Neural cell (in vitro differentiated cells): ENCODE measurements around the gene PSMB8. TPM values are rescaled to one million over a fixed set of nuclear protein-coding genes. Genes with fewer than 3 reads are reported as not detected.

Experiments
- H2AFZ ChIP-seq: fragments of 200-600, 300-800 bp; sonication (generic), shearing (Covaris generic); 2 replicates; pipeline ENCODE4 v1.6.0; 2014; ENCODE audit warnings: low read depth, mild to moderate bottlenecking, antibody characterized with exemption, low read length, moderate library complexity
- H3F3A ChIP-seq: fragments of 200-600 bp; shearing (Covaris generic); 2 replicates; pipeline ENCODE4 v1.6.1; 2016; ENCODE audit warnings: mild to moderate bottlenecking, moderate library complexity, mixed read lengths, antibody characterized with exemption, low read length; ENCODE audit not compliant: insufficient read depth, poor library complexity, severe bottlenecking
- H3K27ac ChIP-seq: fragments of 200-600, 300-800 bp; sonication (generic), shearing (Covaris generic); 2 replicates; pipeline ENCODE4 v1.5.1; 2014; ENCODE audit warnings: mild to moderate bottlenecking, low read length, moderate library complexity
- H3K27me3 ChIP-seq: fragments of 300-800, 200-600 bp; sonication (generic), shearing (Covaris generic); 2 replicates; pipeline ENCODE4 v1.6.0; 2014; ENCODE audit warnings: mild to moderate bottlenecking, low read depth, low read length, moderate library complexity; ENCODE audit not compliant: insufficient read depth
- H3K36me3 ChIP-seq: fragments of 300-800, 200-600 bp; sonication (generic), shearing (Covaris generic); 2 replicates; pipeline ENCODE4 v1.5.1; 2014; ENCODE audit warnings: mild to moderate bottlenecking, antibody characterized with exemption, low read length, moderate library complexity; ENCODE audit not compliant: insufficient read depth
- H3K4me2 ChIP-seq: fragments of 300-800, 200-600 bp; sonication (generic), shearing (Covaris generic); 2 replicates; pipeline ENCODE4 v1.6.0; 2014; ENCODE audit warnings: mild to moderate bottlenecking, low read length
- H3K4me3 ChIP-seq: fragments of 300-800, 200-600 bp; sonication (generic), shearing (Covaris generic); 2 replicates; pipeline ENCODE4 v1.5.1; 2014; ENCODE audit warnings: mild to moderate bottlenecking, low read length, moderate library complexity
- H3K79me2 ChIP-seq: fragments of 200-600 bp; shearing (Covaris generic); replicated peaks from 2 replicates; pipeline ENCODE4 v1.6.0; 2014; ENCODE audit warnings: mild to moderate bottlenecking, low read length, moderate library complexity; ENCODE audit not compliant: insufficient read depth
- H3K9ac ChIP-seq: fragments of 300-800, 200-600 bp; sonication (generic), shearing (Covaris generic); 2 replicates; pipeline ENCODE4 v1.6.1; 2016; ENCODE audit warnings: mild to moderate bottlenecking, low read length, mixed read lengths
- H3K9me2 ChIP-seq: fragments of 200-600 bp; shearing (Covaris generic); 2 replicates; pipeline ENCODE4 v1.6.1; 2016; ENCODE audit warnings: mild to moderate bottlenecking, low read length, mixed read lengths; ENCODE audit not compliant: insufficient read depth
- H3K9me3 ChIP-seq: fragments of 200-600, 300-800 bp; sonication (generic), shearing (Covaris generic); 2 replicates; pipeline ENCODE4 v1.6.1; 2016; ENCODE audit warnings: mild to moderate bottlenecking, mixed run types, low read length, moderate library complexity, mixed read lengths
- H4K20me1 ChIP-seq: fragments of 200-600 bp; shearing (Covaris generic); 2 replicates; pipeline ENCODE4 v1.6.1; 2016; ENCODE audit warnings: mild to moderate bottlenecking, mixed run types; ENCODE audit not compliant: insufficient read depth
- CTCF ChIP-seq: fragments of 450-650 bp; IDR thresholded peaks from 2 replicates; pipeline ENCODE4 v1.5.1; 2014; ENCODE audit warnings: antibody characterized with exemption, mild to moderate bottlenecking, moderate library complexity; ENCODE audit not compliant: poor library complexity, severe bottlenecking
- EP300 ChIP-seq: fragments of 450-650 bp; conservative IDR thresholded peaks from 2 replicates; pipeline ENCODE4 v1.6.1; 2014; ENCODE audit warnings: antibody characterized with exemption, mild to moderate bottlenecking, moderate library complexity; ENCODE audit not compliant: poor library complexity, severe bottlenecking
- EZH2 ChIP-seq: fragments of 200-600, 300-800 bp; shearing (Covaris generic), sonication (generic); IDR thresholded peaks from 2 replicates; pipeline ENCODE4 v1.6.1; 2014; ENCODE audit warnings: antibody characterized with exemption, low read length, borderline replicate concordance, mild to moderate bottlenecking; ENCODE audit not compliant: insufficient read depth, poor library complexity, severe bottlenecking
- MXI1 ChIP-seq: fragments of 450-650 bp; conservative IDR thresholded peaks from 2 replicates; pipeline ENCODE4 v1.6.1; 2014; ENCODE audit warnings: antibody characterized with exemption, mild to moderate bottlenecking; ENCODE audit not compliant: poor library complexity, severe bottlenecking
- POLR2AphosphoS5 ChIP-seq: IDR thresholded peaks from 2 replicates; pipeline ENCODE4 v1.6.1; 2012
- RAD21 ChIP-seq: fragments of 450-650 bp; conservative IDR thresholded peaks from 2 replicates; pipeline ENCODE4 v1.6.1; 2014; ENCODE audit warnings: antibody characterized with exemption, mild to moderate bottlenecking, moderate library complexity
- REST ChIP-seq: IDR thresholded peaks from 2 replicates; pipeline ENCODE4 v1.6.1; 2012; ENCODE audit warnings: borderline replicate concordance
- SMC3 ChIP-seq: fragments of 450-650 bp; conservative IDR thresholded peaks from 2 replicates; pipeline ENCODE4 v1.6.1; 2014; ENCODE audit warnings: antibody characterized with exemption, mild to moderate bottlenecking, moderate library complexity; ENCODE audit not compliant: poor library complexity
- TAF1 ChIP-seq: IDR thresholded peaks from 2 replicates; pipeline ENCODE4 v1.6.1; 2012; ENCODE audit warnings: low read depth
- polyA plus RNA-seq: library from polyadenylated mRNA; depleted of rRNA; stranded (reverse); fragments of >200 nt; gene quantifications from 2 replicates; pipeline ENCODE4 v1.2.3, GENCODE V29; 2014

PSMB8 gene
- polyA plus RNA-seq, 1 donor from 2014 or later, result not detected

GRCh38 chr6:32830017-32830416 lies 13.8 kb downstream of the PSMB8 start:
- H3K4me2 ChIP-seq, result no peak overlapping the region
- no peak overlapping the region for H3K27ac ChIP-seq
- no peak overlapping the region for H3K9ac ChIP-seq
- H3F3A ChIP-seq, result no peaks in the 10 kb centered on the region
- no peaks in the 10 kb centered on the region for H3K9me2 ChIP-seq
- H3K36me3 ChIP-seq, result no peaks in the 10 kb centered on the region
- no peaks in the 10 kb centered on the region for H3K27me3 ChIP-seq
- TF ChIP-seq POLR2AphosphoS5 (no peak), CTCF (no peak)
- H3K9me3 ChIP-seq, result no peaks in the 10 kb centered on the region
- H4K20me1 ChIP-seq, result no peaks in the 10 kb centered on the region
- H3K4me3 ChIP-seq, result no peak overlapping the region
- no peaks in the 10 kb centered on the region for H3K79me2 ChIP-seq
- H2AFZ ChIP-seq, result no peak overlapping the region

GRCh38 chr6:32829495-32829894 lies 14.4 kb downstream of the PSMB8 start:
- Histone ChIP-seq H3K9me3 (no peaks in the 10 kb centered on the region), H4K20me1 (no peaks in the 10 kb centered on the region), H3K9me2 (no peaks in the 10 kb centered on the region)

GRCh38 chr6:32827025-32827424 lies 16.8 kb downstream of the PSMB8 start:
- H3K79me2 ChIP-seq, result no peaks in the 10 kb centered on the region
- no peak overlapping the region for H3K4me3 ChIP-seq
- no peak overlapping the region for H3K27ac ChIP-seq
- H3K9me2 ChIP-seq, result no peaks in the 10 kb centered on the region
- H4K20me1 ChIP-seq, result no peaks in the 10 kb centered on the region
- H3K27me3 ChIP-seq, result no peaks in the 10 kb centered on the region
- H2AFZ ChIP-seq, result no peak overlapping the region
- H3K36me3 ChIP-seq, result no peaks in the 10 kb centered on the region
- H3K9me3 ChIP-seq, result no peaks in the 10 kb centered on the region
- H3K9ac ChIP-seq, result no peak overlapping the region
- no peak overlapping the region for H3K4me2 ChIP-seq
- H3F3A ChIP-seq, result no peaks in the 10 kb centered on the region
- TF ChIP-seq REST, result no peak
- no peak for TF ChIP-seq RAD21
- TF ChIP-seq EP300, result no peak
- TF ChIP-seq EZH2, result no peak
- no peak for TF ChIP-seq SMC3
- no peak for TF ChIP-seq TAF1
- TF ChIP-seq MXI1, result no peak

More at GRCh38 chr6:32829495-32829894, 14.4 kb downstream of the PSMB8 start:
- Histone ChIP-seq H3K79me2 (no peaks in the 10 kb centered on the region), H2AFZ (no peak overlapping the region), H3K4me3 (no peak overlapping the region), H3K27me3 (no peaks in the 10 kb centered on the region), H3K36me3 (no peaks in the 10 kb centered on the region), H3K4me2 (no peak overlapping the region), H3F3A (no peaks in the 10 kb centered on the region), H3K27ac (no peak overlapping the region), H3K9ac (no peak overlapping the region)
- no peak for TF ChIP-seq TAF1
- TF ChIP-seq REST, result no peak
- TF ChIP-seq MXI1, result no peak
- no peak for TF ChIP-seq EZH2
- no peak for TF ChIP-seq POLR2AphosphoS5
- TF ChIP-seq EP300, result no peak
